IMR-90 (cell line): ENCODE results near the gene TMEM43.

Experiments used
- FOS ChIP-seq: fragments of 150-350 bp; IDR thresholded peaks from 2 replicates; pipeline ENCODE4 v1.6.1; 2016; ENCODE audit warnings: low read depth, low read length
- MAFK ChIP-seq: IDR thresholded peaks from 2 replicates; pipeline ENCODE4 v1.6.1; 2012; ENCODE audit warnings: low read depth, low read length, improper control_type of control experiment
- MAZ ChIP-seq: IDR thresholded peaks from 2 replicates; pipeline ENCODE4 v1.6.1; 2012; ENCODE audit warnings: low read depth, mild to moderate bottlenecking, low read length, improper control_type of control experiment, moderate library complexity, borderline replicate concordance
- MXI1 ChIP-seq: IDR thresholded peaks from 2 replicates; pipeline ENCODE4 v1.6.1; 2012; ENCODE audit warnings: low read depth, mild to moderate bottlenecking, low read length, moderate library complexity, borderline replicate concordance
- NFE2L2 ChIP-seq: fragments of 150-350 bp; IDR thresholded peaks from 2 replicates; pipeline ENCODE4 v1.6.1; 2016; ENCODE audit warnings: low read depth, mild to moderate bottlenecking, low read length
- POLR2A ChIP-seq: IDR thresholded peaks from 2 replicates; pipeline ENCODE4 v1.6.1; 2012; ENCODE audit warnings: mild to moderate bottlenecking, low read depth, low read length
- RCOR1 ChIP-seq: IDR thresholded peaks from 2 replicates; pipeline ENCODE4 v1.6.1; 2012; ENCODE audit warnings: mild to moderate bottlenecking, low read length, improper control_type of control experiment; ENCODE audit not compliant: insufficient replicate concordance
- RFX5 ChIP-seq: IDR thresholded peaks from 2 replicates; pipeline ENCODE4 v1.8.0; 2012; ENCODE audit warnings: low read depth, mild to moderate bottlenecking, low read length, moderate library complexity
- SMC3 ChIP-seq: fragments of 150-350 bp; IDR thresholded peaks from 2 replicates; pipeline ENCODE4 v1.6.1; 2016; ENCODE audit warnings: low read depth, mild to moderate bottlenecking, antibody characterized with exemption, low read length, moderate library complexity
- USF2 ChIP-seq: fragments of 150-350 bp; IDR thresholded peaks from 2 replicates; pipeline ENCODE4 v1.6.1; 2017; ENCODE audit warnings: mild to moderate bottlenecking, antibody characterized with exemption, low read length, low read depth
- TF ChIP-seq, protein P1 (sequence below): conservative IDR thresholded peaks from 2 replicates; pipeline ENCODE4 v1.5.1; 2012; ENCODE audit warnings: mild to moderate bottlenecking, low read depth, low read length, improper control_type of control experiment

DNA sequence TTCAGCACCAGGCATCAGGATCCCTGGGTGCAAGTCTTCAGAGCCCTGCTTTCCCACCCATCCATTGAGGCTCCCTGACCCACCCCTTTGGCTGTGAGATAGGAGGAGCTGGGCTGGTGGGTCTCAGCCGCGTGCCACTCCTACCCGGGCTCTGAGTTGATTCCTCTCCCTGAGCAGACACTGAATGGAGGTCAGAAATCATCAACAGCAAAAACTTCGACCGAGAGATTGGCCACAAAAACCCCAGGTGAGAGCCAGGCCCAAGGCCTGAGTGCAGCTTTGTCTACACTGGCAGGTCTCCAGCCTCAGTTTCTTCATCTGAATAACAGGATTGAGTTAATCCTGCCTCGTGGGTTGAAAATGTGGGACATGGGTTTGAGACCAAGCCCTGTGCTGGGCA, 7.8 kb downstream of the TMEM43 start:
- TF ChIP-seq, protein P1, sequence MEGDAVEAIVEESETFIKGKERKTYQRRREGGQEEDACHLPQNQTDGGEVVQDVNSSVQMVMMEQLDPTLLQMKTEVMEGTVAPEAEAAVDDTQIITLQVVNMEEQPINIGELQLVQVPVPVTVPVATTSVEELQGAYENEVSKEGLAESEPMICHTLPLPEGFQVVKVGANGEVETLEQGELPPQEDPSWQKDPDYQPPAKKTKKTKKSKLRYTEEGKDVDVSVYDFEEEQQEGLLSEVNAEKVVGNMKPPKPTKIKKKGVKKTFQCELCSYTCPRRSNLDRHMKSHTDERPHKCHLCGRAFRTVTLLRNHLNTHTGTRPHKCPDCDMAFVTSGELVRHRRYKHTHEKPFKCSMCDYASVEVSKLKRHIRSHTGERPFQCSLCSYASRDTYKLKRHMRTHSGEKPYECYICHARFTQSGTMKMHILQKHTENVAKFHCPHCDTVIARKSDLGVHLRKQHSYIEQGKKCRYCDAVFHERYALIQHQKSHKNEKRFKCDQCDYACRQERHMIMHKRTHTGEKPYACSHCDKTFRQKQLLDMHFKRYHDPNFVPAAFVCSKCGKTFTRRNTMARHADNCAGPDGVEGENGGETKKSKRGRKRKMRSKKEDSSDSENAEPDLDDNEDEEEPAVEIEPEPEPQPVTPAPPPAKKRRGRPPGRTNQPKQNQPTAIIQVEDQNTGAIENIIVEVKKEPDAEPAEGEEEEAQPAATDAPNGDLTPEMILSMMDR, result no peak
- TF ChIP-seq POLR2A (no peak), MAFK (no peak), SMC3 (no peak), FOS (no peak), MXI1 (no peak), USF2 (no peak), RCOR1 (no peak), MAZ (no peak), NFE2L2 (no peak), RFX5 (no peak)
